HG02798 (cell line): Measurements from ENCODE around the gene PARD3B.

ENCODE experiments used
- ATAC-seq: cut with Tn5 transposase; IDR thresholded peaks from one replicate; pipeline ENCODE4 v1.9.1; 2021; ENCODE audit warnings: mild to moderate bottlenecking; ENCODE audit not compliant: unreplicated experiment, poor library complexity

PARD3B gene

DNA sequence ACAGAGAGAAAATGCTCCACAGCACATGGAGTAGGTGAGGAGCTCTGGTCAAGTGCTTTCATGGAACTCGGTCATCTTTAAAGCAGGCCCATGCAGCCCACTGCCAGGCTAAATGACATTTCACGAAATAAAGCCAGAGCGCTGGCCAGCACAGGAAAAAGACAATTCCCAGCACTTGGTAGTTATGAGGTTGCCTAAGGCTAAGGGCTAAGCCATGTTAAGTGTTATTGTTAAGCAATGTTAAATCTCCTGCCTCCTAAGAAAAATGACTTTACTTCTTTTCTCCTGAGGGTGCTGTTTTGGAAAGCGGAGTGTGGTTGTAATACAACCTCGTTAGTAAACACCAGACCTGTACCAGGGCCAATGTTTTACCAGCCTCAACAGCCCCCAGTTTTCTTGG lies 1011.1 kb downstream of the PARD3B start:
- no peak for ATAC-seq

- no peak for ATAC-seq
Measured at GRCh38 chr2:205556841-205557539, 1011.7 kb downstream of the PARD3B start.

DNA sequence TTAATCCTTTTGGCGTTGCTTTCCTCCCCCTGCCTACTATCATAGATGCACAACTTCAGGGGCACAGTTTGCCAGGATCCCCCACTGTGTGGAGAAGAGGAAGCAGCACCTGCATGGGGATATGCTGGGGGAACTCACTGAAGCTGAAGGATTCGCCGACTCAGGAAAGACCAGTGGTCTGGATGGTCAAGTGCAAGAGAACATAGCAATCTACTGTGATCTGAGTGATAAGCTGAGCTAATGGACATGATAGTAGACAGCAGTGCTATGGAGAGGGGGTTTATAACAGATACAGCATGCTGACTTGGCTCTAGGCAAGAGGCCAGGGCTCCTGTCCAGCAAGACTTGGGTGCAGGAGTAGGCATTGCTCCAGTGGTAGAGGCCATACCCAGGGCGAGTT lies 1012.6 kb downstream of the PARD3B start:
- ATAC-seq = no peak

GRCh38 chr2:205561441-205561840 lies 1016.2 kb downstream of the PARD3B start:
- no peak for ATAC-seq

- ATAC-seq = no peak
Measured at GRCh38 chr2:205563646-205564045, 1018.4 kb downstream of the PARD3B start.

- no peak for ATAC-seq
Measured at GRCh38 chr2:205564346-205565141, 1019.3 kb downstream of the PARD3B start.

DNA sequence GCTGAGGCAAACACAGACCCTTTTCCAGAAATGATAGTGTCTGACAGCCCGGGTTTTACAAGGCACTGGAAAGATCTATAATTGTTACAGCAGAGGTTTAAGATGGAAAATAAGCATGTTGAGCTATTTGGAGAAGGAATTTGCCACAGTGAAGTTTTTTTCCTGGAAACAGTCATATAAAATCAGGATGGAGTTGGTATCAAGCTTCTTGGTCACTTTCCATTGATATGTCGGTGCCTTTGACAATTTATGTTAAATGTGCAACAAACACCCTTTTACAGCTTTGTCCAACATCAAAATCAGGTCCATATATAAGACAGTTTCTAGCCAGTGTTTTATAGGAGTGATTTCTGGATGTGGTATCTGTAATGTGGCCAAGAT lies 1019.9 kb downstream of the PARD3B start:
- ATAC-seq = no peak

DNA sequence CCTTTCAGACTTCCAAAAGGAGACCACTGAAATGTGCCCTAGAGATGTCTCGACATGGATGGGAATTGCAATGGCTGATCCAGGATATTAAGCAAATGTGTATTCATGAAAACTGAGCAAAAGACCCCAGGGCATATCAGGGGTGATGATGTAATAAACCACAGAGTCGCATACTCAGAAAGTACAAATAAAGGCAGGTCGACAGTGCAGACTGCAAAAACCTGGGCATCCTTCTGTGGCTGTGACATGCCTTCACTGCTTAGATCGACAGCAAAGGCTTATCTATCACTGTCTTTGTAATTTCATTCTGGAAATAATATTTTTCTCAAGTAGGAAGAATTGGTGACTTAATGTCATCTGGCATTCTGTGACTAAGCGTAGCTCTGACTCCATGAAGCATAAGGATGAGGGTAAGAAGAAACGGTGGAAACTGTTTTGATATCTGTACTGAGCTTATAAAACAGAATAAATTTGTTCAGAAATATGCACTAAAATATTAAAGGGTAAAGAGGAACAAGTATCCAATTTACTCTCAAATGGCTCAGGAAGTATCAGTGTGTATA lies 1021.4 kb downstream of the PARD3B start:
- ATAC-seq = no peak

DNA sequence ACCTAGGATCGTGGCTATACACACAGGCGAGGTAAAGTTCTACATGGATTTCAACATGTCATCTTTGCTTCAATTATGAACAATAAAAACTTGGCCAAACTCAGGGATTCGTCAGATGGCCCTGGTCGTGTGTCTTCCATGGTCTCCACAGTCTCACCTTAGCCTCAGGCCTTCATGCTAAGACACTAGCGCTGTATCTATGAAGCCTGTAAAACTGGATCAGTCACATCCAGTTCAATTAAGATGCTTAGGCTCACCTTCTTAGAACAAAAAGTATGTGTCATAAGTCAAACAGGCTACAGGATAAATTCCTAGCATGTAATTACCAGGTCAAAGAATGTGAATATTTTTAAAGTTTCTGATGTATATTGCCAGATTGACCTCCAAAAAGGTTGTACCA lies 1023.3 kb downstream of the PARD3B start:
- no peak for ATAC-seq

- no peak for ATAC-seq
Measured at GRCh38 chr2:205570648-205571047, 1025.4 kb downstream of the PARD3B start.

- ATAC-seq = no peak
Measured at GRCh38 chr2:205571360-205571959, 1026.2 kb downstream of the PARD3B start.

GRCh38 chr2:205574001-205574400 lies 1028.7 kb downstream of the PARD3B start:
- ATAC-seq = no peak

DNA sequence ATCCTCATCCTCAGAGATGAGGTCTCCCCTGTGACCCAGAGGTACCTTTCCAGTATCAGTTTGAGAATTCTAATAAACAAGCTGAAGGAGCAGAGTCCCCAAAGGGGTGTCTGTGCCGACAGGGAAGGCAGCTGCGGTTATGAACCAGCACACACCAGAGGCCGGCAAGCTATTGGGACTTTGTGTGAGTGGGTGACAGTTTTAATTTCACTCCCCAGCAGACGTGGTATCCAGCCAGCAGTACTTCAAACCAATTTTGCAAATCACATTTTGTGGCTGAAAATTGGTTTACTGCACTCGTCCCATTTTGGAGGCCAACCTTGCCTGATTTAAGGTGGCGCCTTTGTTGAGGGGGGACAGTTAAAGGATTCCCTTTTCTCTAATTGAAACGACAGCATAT lies 1034.1 kb downstream of the PARD3B start:
- ATAC-seq = no peak

- ATAC-seq = no peak
Measured at GRCh38 chr2:205580212-205580987, 1035.1 kb downstream of the PARD3B start.

- ATAC-seq = no peak
Measured at GRCh38 chr2:205582366-205582765, 1037.1 kb downstream of the PARD3B start.

- ATAC-seq = no peak
Measured at GRCh38 chr2:205585449-205586383, 1040.4 kb downstream of the PARD3B start.

GRCh38 chr2:205586626-205587025 lies 1041.4 kb downstream of the PARD3B start:
- ATAC-seq = no peak

DNA sequence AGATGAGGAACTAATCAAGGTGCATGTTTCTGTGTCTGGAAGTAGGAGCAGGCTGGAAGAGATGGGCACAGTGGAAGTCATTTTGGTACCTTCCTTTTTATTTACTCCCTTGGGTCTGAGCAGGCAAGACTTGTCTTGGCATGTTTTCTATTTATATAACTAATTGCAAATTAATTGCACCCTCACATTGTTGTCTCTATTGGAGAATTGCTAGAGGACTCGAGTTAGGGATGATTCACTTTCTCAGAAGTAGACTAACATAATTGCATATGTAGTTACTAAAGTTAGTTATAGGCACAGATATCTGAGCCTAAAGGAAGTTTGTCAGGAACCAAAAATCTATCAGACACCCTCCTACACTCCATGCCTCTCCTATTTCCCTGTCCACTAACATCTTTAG lies 1044.2 kb downstream of the PARD3B start:
- ATAC-seq = no peak

GRCh38 chr2:205590759-205591158 lies 1045.5 kb downstream of the PARD3B start:
- ATAC-seq = no peak
